HEK293 (cell line): ENCODE measurements around the gene DLL4.
A peak's percentile ranks its signal among the peaks of the same experiment; 100 is the strongest.

Experiments
- CTCF ChIA-PET: fragments of 350-600 bp; formaldehyde crosslinking; extraction: SDS; loops from one replicate; lab custom pipeline; 2021; ENCODE audit warnings: antibody characterized with exemption; lab: Yijun Ruan, JAX
- POLR2A ChIA-PET: fragments of 300-600 bp; formaldehyde crosslinking; extraction: SDS; loops from one replicate; lab custom pipeline; 2020; ENCODE audit warnings: antibody characterized with exemption, inconsistent platforms; lab: Yijun Ruan, JAX
- H3K27ac ChIP-seq: fragments of 200-500 bp; sonication (Bioruptor generic); 2 replicates; pipeline ENCODE4 v1.5.1; 2014; ENCODE audit warnings: low read depth, low read length, control low read depth, inconsistent platforms; ENCODE audit errors: extremely low read depth
- H3K36me3 ChIP-seq, 2 experiments: fragments of 200-500 bp in 1 of 2; sonication (Bioruptor generic) in 1 of 2; 1 replicate in 1 of 2; 2 replicates in 1 of 2; pipeline ENCODE4 v1.5.1; 2014 to 2017; ENCODE audit warnings: inconsistent platforms in 2 of 2, low read length in 2 of 2; ENCODE audit not compliant: control insufficient read depth in 2 of 2, insufficient read depth in 1 of 2
- H3K4me1 ChIP-seq: fragments of 200-500 bp; sonication (Bioruptor generic); 2 replicates; pipeline ENCODE4 v1.5.1; 2014; ENCODE audit warnings: mild to moderate bottlenecking, low read length, inconsistent platforms; ENCODE audit not compliant: control insufficient read depth, insufficient read depth
- H3K4me3 ChIP-seq: 2 replicates; pipeline ENCODE4 v1.5.1; 2011; ENCODE audit warnings: low read depth, mild to moderate bottlenecking, control low read depth, low read length, moderate library complexity
- H3K9me3 ChIP-seq: fragments of 200-500 bp; sonication (Bioruptor generic); 2 replicates; pipeline ENCODE4 v1.5.1; 2014; ENCODE audit warnings: low read depth, low read length, inconsistent platforms; ENCODE audit not compliant: control insufficient read depth, insufficient read depth
- PRDM4 ChIP-seq: fragments of 450-650 bp; formaldehyde crosslinking; IDR thresholded peaks from 2 replicates; pipeline ENCODE4 v1.5.1; 2017; ENCODE audit warnings: missing biosample characterization, missing genetic modification characterization
- ZBTB10 ChIP-seq: fragments of 450-650 bp; formaldehyde crosslinking; IDR thresholded peaks from 2 replicates; pipeline ENCODE4 v1.5.1; 2016; ENCODE audit warnings: missing biosample characterization, missing genetic modification characterization
- ZBTB20 ChIP-seq: fragments of 450-650 bp; formaldehyde crosslinking; IDR thresholded peaks from 2 replicates; pipeline ENCODE4 v1.5.1; 2016; ENCODE audit warnings: missing biosample characterization, missing genetic modification characterization
- ZNF132 ChIP-seq: fragments of 450-650 bp; formaldehyde crosslinking; IDR thresholded peaks from 2 replicates; pipeline ENCODE4 v1.5.1; 2017; ENCODE audit warnings: missing biosample characterization, missing genetic modification characterization, borderline replicate concordance
- ZNF146 ChIP-seq: fragments of 450-650 bp; formaldehyde crosslinking; IDR thresholded peaks from 2 replicates; pipeline ENCODE4 v1.5.1; 2016; ENCODE audit warnings: missing biosample characterization, missing genetic modification characterization
- ZNF2 ChIP-seq: fragments of 450-650 bp; formaldehyde crosslinking; IDR thresholded peaks from 2 replicates; pipeline ENCODE4 v1.5.1; 2016; ENCODE audit warnings: missing biosample characterization, missing genetic modification characterization
- ZNF24 ChIP-seq: fragments of 450-650 bp; formaldehyde crosslinking; IDR thresholded peaks from 2 replicates; pipeline ENCODE4 v1.5.1; 2016; ENCODE audit warnings: missing biosample characterization, missing genetic modification characterization
- ZNF416 ChIP-seq: fragments of 450-650 bp; formaldehyde crosslinking; IDR thresholded peaks from 2 replicates; pipeline ENCODE4 v1.5.1; 2016; ENCODE audit warnings: missing biosample characterization, missing genetic modification characterization
- ZNF585B ChIP-seq: fragments of 450-650 bp; formaldehyde crosslinking; IDR thresholded peaks from 2 replicates; pipeline ENCODE4 v1.5.1; 2016; ENCODE audit warnings: missing biosample characterization, missing genetic modification characterization
- ZNF639 ChIP-seq: fragments of 450-650 bp; formaldehyde crosslinking; IDR thresholded peaks from 2 replicates; pipeline ENCODE4 v1.5.1; 2016; ENCODE audit warnings: missing biosample characterization, missing genetic modification characterization
- ZNF785 ChIP-seq: fragments of 450-650 bp; formaldehyde crosslinking; IDR thresholded peaks from 2 replicates; pipeline ENCODE4 v1.5.1; 2016; ENCODE audit warnings: missing biosample characterization, missing genetic modification characterization
- TF ChIP-seq, protein P1 (sequence below): fragments of 450-650 bp; formaldehyde crosslinking; IDR thresholded peaks from 2 replicates; pipeline ENCODE4 v1.5.1; 2017; ENCODE audit warnings: missing biosample characterization, missing genetic modification characterization
- TF ChIP-seq, protein P2 (sequence below): fragments of 450-650 bp; formaldehyde crosslinking; IDR thresholded peaks from 2 replicates; pipeline ENCODE4 v1.5.1; 2016; ENCODE audit warnings: missing biosample characterization, missing genetic modification characterization

DLL4 gene

DNA sequence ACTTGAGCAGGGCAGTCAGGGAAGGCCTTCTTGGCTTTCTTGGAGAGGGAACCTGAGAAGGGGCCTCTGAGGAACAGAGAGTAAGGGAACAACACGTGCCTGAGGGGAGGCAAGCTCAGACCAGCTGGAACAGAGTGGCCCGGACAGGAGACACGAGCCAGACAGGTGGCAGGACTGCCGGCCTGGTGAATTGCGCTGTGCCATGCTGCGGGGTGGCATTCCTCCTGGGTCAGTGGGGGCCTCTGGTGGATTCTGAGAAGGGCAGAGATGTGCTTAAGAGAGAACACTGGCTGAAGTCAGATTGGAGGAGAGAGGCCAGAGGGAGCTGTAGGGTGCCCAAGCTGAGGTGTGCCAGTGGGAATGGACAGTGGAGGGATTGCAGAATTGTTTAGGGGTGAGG lies 29.0 kb downstream of the DLL4 start:
- Histone ChIP-seq H3K27ac (no peak overlapping the region), H3K4me1 (peaks cover 5% of the 10 kb centered on the region; the same call in 1 of the 2 replicates), H3K36me3 (peaks cover 0 to 6% of the 10 kb centered on the region in 2 experiments; a peak in 1 of 3 replicates), H3K4me3 (no peak overlapping the region), H3K9me3 (no peaks in the 10 kb centered on the region)
- ChIA-PET POLR2A (interaction anchor here (0.8 to 1.4 kb wide), 3 partner anchors 10 to 30 kb away, joined by 3 to 6 read pairs (median 3); partner anchors contain the start of gene DLL4), CTCF (interaction anchor here (0.7 kb wide), 1 partner anchor 28 kb away, joined by 3 read pairs; no protein-coding TSS in a partner anchor)
- TF ChIP-seq, protein P1, sequence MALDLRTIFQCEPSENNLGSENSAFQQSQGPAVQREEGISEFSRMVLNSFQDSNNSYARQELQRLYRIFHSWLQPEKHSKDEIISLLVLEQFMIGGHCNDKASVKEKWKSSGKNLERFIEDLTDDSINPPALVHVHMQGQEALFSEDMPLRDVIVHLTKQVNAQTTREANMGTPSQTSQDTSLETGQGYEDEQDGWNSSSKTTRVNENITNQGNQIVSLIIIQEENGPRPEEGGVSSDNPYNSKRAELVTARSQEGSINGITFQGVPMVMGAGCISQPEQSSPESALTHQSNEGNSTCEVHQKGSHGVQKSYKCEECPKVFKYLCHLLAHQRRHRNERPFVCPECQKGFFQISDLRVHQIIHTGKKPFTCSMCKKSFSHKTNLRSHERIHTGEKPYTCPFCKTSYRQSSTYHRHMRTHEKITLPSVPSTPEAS, result no peak
- TF ChIP-seq ZNF639 (tag by site-specific recombination) (no peak), ZNF416 (tag by site-specific recombination) (no peak), ZNF2 (tag by site-specific recombination) (no peak), PRDM4 (tag by site-specific recombination) (no peak), ZNF132 (tag by site-specific recombination) (no peak), ZBTB10 (tag by site-specific recombination) (no peak)
- TF ChIP-seq, protein P2, sequence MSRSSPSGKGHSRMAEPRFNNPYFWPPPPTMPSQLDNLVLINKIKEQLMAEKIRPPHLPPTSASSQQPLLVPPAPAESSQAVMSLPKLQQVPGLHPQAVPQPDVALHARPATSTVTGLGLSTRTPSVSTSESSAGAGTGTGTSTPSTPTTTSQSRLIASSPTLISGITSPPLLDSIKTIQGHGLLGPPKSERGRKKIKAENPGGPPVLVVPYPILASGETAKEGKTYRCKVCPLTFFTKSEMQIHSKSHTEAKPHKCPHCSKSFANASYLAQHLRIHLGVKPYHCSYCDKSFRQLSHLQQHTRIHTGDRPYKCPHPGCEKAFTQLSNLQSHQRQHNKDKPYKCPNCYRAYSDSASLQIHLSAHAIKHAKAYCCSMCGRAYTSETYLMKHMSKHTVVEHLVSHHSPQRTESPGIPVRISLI (tag by site-specific recombination), result no peak

DNA sequence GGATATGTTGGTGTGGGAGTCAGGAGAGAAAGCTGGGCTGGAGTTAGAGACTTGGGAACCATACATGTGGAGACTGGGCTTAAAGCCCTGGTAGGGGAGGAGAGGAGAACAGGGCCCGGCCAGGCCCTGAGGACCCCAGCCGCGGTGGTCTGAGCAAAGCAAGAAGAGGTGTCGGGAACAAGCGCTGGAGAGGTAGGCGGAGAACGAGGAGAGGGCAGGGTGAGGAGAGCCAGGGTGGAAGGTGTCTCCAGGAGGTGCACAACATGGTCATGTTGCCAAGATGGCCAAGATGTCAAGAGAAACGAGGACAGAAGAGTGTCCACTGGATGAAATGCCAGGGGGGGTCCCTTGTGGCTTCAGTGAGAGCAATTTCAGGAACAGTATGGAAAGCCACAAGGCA lies 29.6 kb downstream of the DLL4 start:
- Histone ChIP-seq H3K27ac (no peak overlapping the region), H3K4me1 (peaks cover 5% of the 10 kb centered on the region; the same call in 1 of the 2 replicates), H3K9me3 (no peaks in the 10 kb centered on the region), H3K36me3 (peaks cover 0 to 6% of the 10 kb centered on the region in 2 experiments; a peak in 1 of 3 replicates), H3K4me3 (no peak overlapping the region)
- ChIA-PET CTCF (interaction anchor here (0.7 kb wide), 1 partner anchor 28 kb away, joined by 3 read pairs; no protein-coding TSS in a partner anchor), POLR2A (interaction anchor here (0.8 to 1.4 kb wide), 2 partner anchors 18 to 30 kb away, joined by 3 to 6 read pairs; partner anchors contain the start of gene DLL4)
- 0 out of 2 replicates have a peak, but pooled peaks have one; percentile 2 for TF ChIP-seq ZBTB20
- no peak for TF ChIP-seq ZNF146 (tag by site-specific recombination)
- TF ChIP-seq ZNF24, result no peak
- no peak for TF ChIP-seq ZNF785 (tag by site-specific recombination)
- TF ChIP-seq ZNF585B (tag by site-specific recombination), result no peak
